Neural cell (in vitro differentiated cells): ENCODE measurements around the gene TP53TG5. TPM values are rescaled to one million over a fixed set of nuclear protein-coding genes. Genes with fewer than 3 reads are reported as not detected.

Experiments
- H2AFZ ChIP-seq: fragments of 200-600, 300-800 bp; sonication (generic), shearing (Covaris generic); 2 replicates; pipeline ENCODE4 v1.6.0; 2014; ENCODE audit warnings: low read depth, mild to moderate bottlenecking, antibody characterized with exemption, low read length, moderate library complexity
- H3F3A ChIP-seq: fragments of 200-600 bp; shearing (Covaris generic); 2 replicates; pipeline ENCODE4 v1.6.1; 2016; ENCODE audit warnings: mild to moderate bottlenecking, moderate library complexity, mixed read lengths, antibody characterized with exemption, low read length; ENCODE audit not compliant: insufficient read depth, poor library complexity, severe bottlenecking
- H3K27ac ChIP-seq: fragments of 200-600, 300-800 bp; sonication (generic), shearing (Covaris generic); 2 replicates; pipeline ENCODE4 v1.5.1; 2014; ENCODE audit warnings: mild to moderate bottlenecking, low read length, moderate library complexity
- H3K27me3 ChIP-seq: fragments of 300-800, 200-600 bp; sonication (generic), shearing (Covaris generic); 2 replicates; pipeline ENCODE4 v1.6.0; 2014; ENCODE audit warnings: mild to moderate bottlenecking, low read depth, low read length, moderate library complexity; ENCODE audit not compliant: insufficient read depth
- H3K36me3 ChIP-seq: fragments of 300-800, 200-600 bp; sonication (generic), shearing (Covaris generic); 2 replicates; pipeline ENCODE4 v1.5.1; 2014; ENCODE audit warnings: mild to moderate bottlenecking, antibody characterized with exemption, low read length, moderate library complexity; ENCODE audit not compliant: insufficient read depth
- H3K4me2 ChIP-seq: fragments of 300-800, 200-600 bp; sonication (generic), shearing (Covaris generic); 2 replicates; pipeline ENCODE4 v1.6.0; 2014; ENCODE audit warnings: mild to moderate bottlenecking, low read length
- H3K4me3 ChIP-seq: fragments of 300-800, 200-600 bp; sonication (generic), shearing (Covaris generic); 2 replicates; pipeline ENCODE4 v1.5.1; 2014; ENCODE audit warnings: mild to moderate bottlenecking, low read length, moderate library complexity
- H3K79me2 ChIP-seq: fragments of 200-600 bp; shearing (Covaris generic); replicated peaks from 2 replicates; pipeline ENCODE4 v1.6.0; 2014; ENCODE audit warnings: mild to moderate bottlenecking, low read length, moderate library complexity; ENCODE audit not compliant: insufficient read depth
- H3K9ac ChIP-seq: fragments of 300-800, 200-600 bp; sonication (generic), shearing (Covaris generic); 2 replicates; pipeline ENCODE4 v1.6.1; 2016; ENCODE audit warnings: mild to moderate bottlenecking, low read length, mixed read lengths
- H3K9me2 ChIP-seq: fragments of 200-600 bp; shearing (Covaris generic); 2 replicates; pipeline ENCODE4 v1.6.1; 2016; ENCODE audit warnings: mild to moderate bottlenecking, low read length, mixed read lengths; ENCODE audit not compliant: insufficient read depth
- H3K9me3 ChIP-seq: fragments of 200-600, 300-800 bp; sonication (generic), shearing (Covaris generic); 2 replicates; pipeline ENCODE4 v1.6.1; 2016; ENCODE audit warnings: mild to moderate bottlenecking, mixed run types, low read length, moderate library complexity, mixed read lengths
- H4K20me1 ChIP-seq: fragments of 200-600 bp; shearing (Covaris generic); 2 replicates; pipeline ENCODE4 v1.6.1; 2016; ENCODE audit warnings: mild to moderate bottlenecking, mixed run types; ENCODE audit not compliant: insufficient read depth
- CTCF ChIP-seq: fragments of 450-650 bp; IDR thresholded peaks from 2 replicates; pipeline ENCODE4 v1.5.1; 2014; ENCODE audit warnings: antibody characterized with exemption, mild to moderate bottlenecking, moderate library complexity; ENCODE audit not compliant: poor library complexity, severe bottlenecking
- EP300 ChIP-seq: fragments of 450-650 bp; conservative IDR thresholded peaks from 2 replicates; pipeline ENCODE4 v1.6.1; 2014; ENCODE audit warnings: antibody characterized with exemption, mild to moderate bottlenecking, moderate library complexity; ENCODE audit not compliant: poor library complexity, severe bottlenecking
- EZH2 ChIP-seq: fragments of 200-600, 300-800 bp; shearing (Covaris generic), sonication (generic); IDR thresholded peaks from 2 replicates; pipeline ENCODE4 v1.6.1; 2014; ENCODE audit warnings: antibody characterized with exemption, low read length, borderline replicate concordance, mild to moderate bottlenecking; ENCODE audit not compliant: insufficient read depth, poor library complexity, severe bottlenecking
- MXI1 ChIP-seq: fragments of 450-650 bp; conservative IDR thresholded peaks from 2 replicates; pipeline ENCODE4 v1.6.1; 2014; ENCODE audit warnings: antibody characterized with exemption, mild to moderate bottlenecking; ENCODE audit not compliant: poor library complexity, severe bottlenecking
- POLR2AphosphoS5 ChIP-seq: IDR thresholded peaks from 2 replicates; pipeline ENCODE4 v1.6.1; 2012
- RAD21 ChIP-seq: fragments of 450-650 bp; conservative IDR thresholded peaks from 2 replicates; pipeline ENCODE4 v1.6.1; 2014; ENCODE audit warnings: antibody characterized with exemption, mild to moderate bottlenecking, moderate library complexity
- REST ChIP-seq: IDR thresholded peaks from 2 replicates; pipeline ENCODE4 v1.6.1; 2012; ENCODE audit warnings: borderline replicate concordance
- SMC3 ChIP-seq: fragments of 450-650 bp; conservative IDR thresholded peaks from 2 replicates; pipeline ENCODE4 v1.6.1; 2014; ENCODE audit warnings: antibody characterized with exemption, mild to moderate bottlenecking, moderate library complexity; ENCODE audit not compliant: poor library complexity
- polyA plus RNA-seq: library from polyadenylated mRNA; depleted of rRNA; stranded (reverse); fragments of >200 nt; gene quantifications from 2 replicates; pipeline ENCODE4 v1.2.3, GENCODE V29; 2014

Gene TP53TG5
- polyA plus RNA-seq, 1 donor from 2014 or later = not detected

GRCh38 chr20:45347936-45348778, 30.0 kb downstream of the TP53TG5 start, which contains the start of gene SDC4:
Gene SDC4, minus strand, starts transcription at chr20:45348424. Its CDS starts 40 bp downstream, at chr20:45348384.
- peaks cover 15% of the 10 kb centered on the region for H3K27me3 ChIP-seq
- H2AFZ ChIP-seq = no peak within 1 kb of the TSS
- H3F3A ChIP-seq = no peaks in the 10 kb centered on the region
- no peak within 1 kb of the TSS for H3K4me2 ChIP-seq
- TF ChIP-seq EP300 (no peak), SMC3 (no peak), MXI1 (no peak), RAD21 (no peak), CTCF (no peak)
- H3K9me3 ChIP-seq = no peaks in the 10 kb centered on the region
- H3K36me3 ChIP-seq = no peaks in the 10 kb centered on the region
- H3K27ac ChIP-seq = no peak within 1 kb of the TSS
- no peaks in the 10 kb centered on the region for H4K20me1 ChIP-seq
- H3K9ac ChIP-seq = no peak within 1 kb of the TSS
- H3K9me2 ChIP-seq = no peaks in the 10 kb centered on the region
- H3K79me2 ChIP-seq = no peaks in the 10 kb centered on the region
- peak within 1 kb of the TSS; percentile 55 for H3K4me3 ChIP-seq

GRCh38 chr20:45347297-45347935, 30.7 kb downstream of the TP53TG5 start:
- no peaks in the 10 kb centered on the region for H3K79me2 ChIP-seq
- no peaks in the 10 kb centered on the region for H3K9me3 ChIP-seq
- H3K27ac ChIP-seq = no peak overlapping the region
- H2AFZ ChIP-seq = no peak overlapping the region
- no peak for TF ChIP-seq CTCF
- TF ChIP-seq EZH2 = no peak
- TF ChIP-seq RAD21 = no peak
- TF ChIP-seq REST = no peak
- no peak for TF ChIP-seq POLR2AphosphoS5
- no peak for TF ChIP-seq SMC3
- no peak for TF ChIP-seq MXI1
- TF ChIP-seq EP300 = no peak
- H3K4me3 ChIP-seq = peak overlapping the region; percentile 55
- H4K20me1 ChIP-seq = no peaks in the 10 kb centered on the region
- H3K36me3 ChIP-seq = no peaks in the 10 kb centered on the region
- no peaks in the 10 kb centered on the region for H3F3A ChIP-seq
- H3K9me2 ChIP-seq = no peaks in the 10 kb centered on the region
- H3K4me2 ChIP-seq = no peak overlapping the region
- peaks cover 15% of the 10 kb centered on the region for H3K27me3 ChIP-seq
- H3K9ac ChIP-seq = no peak overlapping the region
